Vagina (tissue), 2 donors: ENCODE measurements around the gene CD177. TPM values are rescaled to one million over a fixed set of nuclear protein-coding genes. Genes with fewer than 3 reads are reported as not detected.
"Not testable (repeated sequence)": the region's sequence is repeated elsewhere in the genome, so short reads cannot be mapped to it uniquely, and the experiment has no call there.

Source experiments
- DNase-seq, 2 donors: peaks; one replicate each; pipeline ENCODE4 v3.0.0-alpha.2; 2017; ENCODE audit errors: extremely low spot score in 2 of 2
- H3K27ac ChIP-seq: fragments of 200-600 bp; sonication (generic); one replicate; pipeline ENCODE4 v1.5.1; 2019
- H3K27me3 ChIP-seq: fragments of 200-600 bp; sonication (generic); one replicate; pipeline ENCODE4 v1.5.1; 2019
- H3K36me3 ChIP-seq, 2 donors: fragments of 200-600 bp; sonication (generic); one replicate each; pipeline ENCODE4 v1.5.1; 2017 to 2019
- H3K4me1 ChIP-seq: fragments of 200-600 bp; sonication (generic); one replicate; pipeline ENCODE4 v1.5.1; 2019
- H3K4me3 ChIP-seq, 2 donors: fragments of 200-600 bp; sonication (generic); 1 replicate in 1 of 2; 2 replicates in 1 of 2; pipeline ENCODE4 v1.5.1; 2016 to 2019
- H3K9me3 ChIP-seq: fragments of 200-600 bp; sonication (generic); one replicate; pipeline ENCODE4 v1.5.1; 2019
- POLR2A ChIP-seq, 2 donors: fragments of 450-650 bp; IDR thresholded peaks; one replicate each; pipeline ENCODE4 v1.6.1; 2017; ENCODE audit warnings: antibody characterized with exemption in 2 of 2, mild to moderate bottlenecking in 2 of 2, moderate library complexity in 2 of 2
- POLR2AphosphoS5 ChIP-seq, 2 donors: sonication (generic); formaldehyde crosslinking; IDR thresholded peaks; one replicate each; pipeline ENCODE4 v1.9.0; 2017; ENCODE audit warnings: antibody characterized with exemption in 2 of 2, mild to moderate bottlenecking in 2 of 2, low read depth in 1 of 2; ENCODE audit not compliant: insufficient read depth in 1 of 2
- intact Hi-C: fragments of 100-400 bp; cut with DNase I; formaldehyde crosslinking; loops from one replicate; pipeline ENCODE4 v1.15.1; 2023
- total RNA-seq: library from RNA; depleted of rRNA; stranded (reverse); fragments of >200 nt; gene quantifications from one replicate; pipeline ENCODE4 v1.2.3, GENCODE V29; 2016
- TF ChIP-seq, protein P1 (sequence below), 3 experiments: fragments of 450-650 bp in 2 of 3; fragments of 200-600 bp in 1 of 3; sonication (generic) in 1 of 3; IDR thresholded peaks; one replicate each; pipeline ENCODE4 v1.5.1; 2017 to 2019; ENCODE audit warnings: antibody characterized with exemption in 3 of 3, mild to moderate bottlenecking in 2 of 3, moderate library complexity in 2 of 3

The CD177 gene
- total RNA-seq, 1 donor from 2014 or later = not detected

DNA sequence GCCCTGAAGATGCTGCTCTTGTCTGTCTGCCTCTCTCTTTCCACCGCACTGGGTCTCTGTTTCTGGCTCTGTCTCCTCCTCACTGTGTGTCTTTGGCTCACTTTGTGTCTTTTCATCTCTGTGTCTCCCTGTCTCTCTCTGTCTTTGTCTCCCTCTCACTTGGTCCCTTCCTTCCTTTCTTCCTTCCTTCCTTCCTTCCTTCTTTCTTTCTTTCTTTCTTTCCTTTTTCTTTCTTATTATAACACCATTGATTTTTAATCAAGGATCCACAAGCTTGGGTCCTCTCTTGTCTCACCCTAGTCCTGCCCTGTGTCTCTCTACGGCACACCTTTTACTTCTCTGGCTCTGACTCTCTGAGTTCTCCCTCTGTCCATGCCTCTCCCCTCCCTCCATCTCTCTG is 14.3 kb downstream of the CD177 start:
- Histone ChIP-seq H3K4me3 (no peak overlapping the region), H3K36me3 (no peaks in the 10 kb centered on the region), H3K9me3 (no peaks in the 10 kb centered on the region), H3K27me3 (no peaks in the 10 kb centered on the region), H3K27ac (no peak overlapping the region), H3K4me1 (no peaks in the 10 kb centered on the region)
- TF ChIP-seq POLR2AphosphoS5 (IDR thresholded peaks at IDR 0.05; ENCODE audit: insufficient read depth in 1 of 2, low read depth in 1 of 2) (no peak), POLR2A (IDR thresholded peaks at IDR 0.05) (no peak)
- TF ChIP-seq, protein P1, sequence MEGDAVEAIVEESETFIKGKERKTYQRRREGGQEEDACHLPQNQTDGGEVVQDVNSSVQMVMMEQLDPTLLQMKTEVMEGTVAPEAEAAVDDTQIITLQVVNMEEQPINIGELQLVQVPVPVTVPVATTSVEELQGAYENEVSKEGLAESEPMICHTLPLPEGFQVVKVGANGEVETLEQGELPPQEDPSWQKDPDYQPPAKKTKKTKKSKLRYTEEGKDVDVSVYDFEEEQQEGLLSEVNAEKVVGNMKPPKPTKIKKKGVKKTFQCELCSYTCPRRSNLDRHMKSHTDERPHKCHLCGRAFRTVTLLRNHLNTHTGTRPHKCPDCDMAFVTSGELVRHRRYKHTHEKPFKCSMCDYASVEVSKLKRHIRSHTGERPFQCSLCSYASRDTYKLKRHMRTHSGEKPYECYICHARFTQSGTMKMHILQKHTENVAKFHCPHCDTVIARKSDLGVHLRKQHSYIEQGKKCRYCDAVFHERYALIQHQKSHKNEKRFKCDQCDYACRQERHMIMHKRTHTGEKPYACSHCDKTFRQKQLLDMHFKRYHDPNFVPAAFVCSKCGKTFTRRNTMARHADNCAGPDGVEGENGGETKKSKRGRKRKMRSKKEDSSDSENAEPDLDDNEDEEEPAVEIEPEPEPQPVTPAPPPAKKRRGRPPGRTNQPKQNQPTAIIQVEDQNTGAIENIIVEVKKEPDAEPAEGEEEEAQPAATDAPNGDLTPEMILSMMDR (IDR thresholded peaks at IDR 0.05) = no peak
- DNase-seq = no peak
- intact Hi-C loops = no loop called here

DNA sequence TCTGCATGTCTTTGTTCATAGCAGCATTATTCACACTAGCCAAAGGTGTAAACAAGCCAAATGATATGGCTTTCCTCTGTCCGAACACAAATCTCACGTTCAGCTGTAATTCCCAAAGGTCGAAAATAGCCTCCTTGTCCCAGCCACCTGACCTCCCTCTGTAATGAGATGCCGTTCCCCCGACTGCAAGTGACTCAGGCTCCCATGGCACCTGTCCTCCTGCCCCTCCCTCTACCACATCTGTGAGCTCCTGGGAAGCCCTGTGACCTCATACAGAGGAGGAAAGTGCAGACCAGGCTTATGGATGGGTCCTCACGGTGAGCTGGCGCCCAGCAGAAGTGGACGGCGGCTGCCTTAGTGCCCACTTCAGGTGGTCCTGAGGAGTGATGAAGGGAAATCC is 15.4 kb downstream of the CD177 start:
- intact Hi-C loops, H3K36me3 ChIP-seq, H3K4me3 ChIP-seq, DNase-seq, H3K27me3 ChIP-seq, H3K27ac ChIP-seq, H3K9me3 ChIP-seq, H3K4me1 ChIP-seq: not testable (repeated sequence)

DNA sequence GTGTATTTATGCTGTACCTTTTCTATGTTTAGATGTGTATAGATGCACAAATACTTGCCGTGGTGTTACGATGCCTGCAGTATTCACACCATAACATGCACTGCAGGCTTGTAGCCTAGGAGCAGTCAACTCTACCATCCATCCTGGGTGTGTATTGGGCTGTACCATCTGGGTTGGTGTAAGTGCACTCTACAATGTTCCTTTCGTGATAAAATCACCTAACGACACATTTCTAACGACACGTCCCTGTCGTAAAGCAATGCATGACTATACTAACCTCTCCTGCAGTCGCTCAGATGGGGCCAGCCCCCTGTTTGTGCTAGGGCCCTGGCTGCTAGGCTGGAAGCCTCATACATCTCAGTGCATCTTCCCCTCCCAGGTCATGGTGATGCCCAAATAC is 18.4 kb downstream of the CD177 start:
- TF ChIP-seq POLR2A (IDR thresholded peaks at IDR 0.05) = no peak
- TF ChIP-seq, protein P1 (IDR thresholded peaks at IDR 0.05) = no peak
- TF ChIP-seq POLR2AphosphoS5 (IDR thresholded peaks at IDR 0.05; ENCODE audit: insufficient read depth in 1 of 2, low read depth in 1 of 2) = no peak
- Histone ChIP-seq H3K4me3 (no peak overlapping the region), H3K27me3 (no peaks in the 10 kb centered on the region), H3K4me1 (no peaks in the 10 kb centered on the region), H3K9me3 (no peaks in the 10 kb centered on the region), H3K27ac (no peak overlapping the region), H3K36me3 (no peaks in the 10 kb centered on the region)
- intact Hi-C loops = no loop called here
- DNase-seq = no peak

DNA sequence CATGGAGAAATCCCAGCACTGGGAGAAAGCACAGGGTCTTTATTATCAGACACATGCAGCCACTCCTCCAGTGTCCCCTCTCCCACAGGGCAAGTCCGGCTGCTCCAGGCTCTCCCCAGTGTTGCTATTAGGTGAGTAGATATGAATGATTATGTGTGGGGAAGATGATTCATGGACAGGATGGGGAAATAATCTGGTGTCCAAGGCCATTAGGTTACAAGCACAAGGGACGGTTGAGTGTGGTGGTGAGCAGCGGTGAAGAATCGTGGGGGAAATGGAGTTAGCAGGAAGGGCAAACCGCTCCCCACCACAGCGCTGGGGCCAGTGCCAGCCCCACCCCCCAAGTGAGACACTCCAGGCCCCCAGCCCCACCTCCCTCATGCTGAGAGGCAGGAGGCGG is 19.0 kb downstream of the CD177 start:
- Histone ChIP-seq H3K4me3 (no peak overlapping the region), H3K27ac (no peak overlapping the region), H3K36me3 (no peaks in the 10 kb centered on the region), H3K27me3 (no peaks in the 10 kb centered on the region), H3K4me1 (no peaks in the 10 kb centered on the region), H3K9me3 (no peaks in the 10 kb centered on the region)
- intact Hi-C loops = no loop called here
- TF ChIP-seq POLR2A (IDR thresholded peaks at IDR 0.05) (no peak), POLR2AphosphoS5 (IDR thresholded peaks at IDR 0.05; ENCODE audit: insufficient read depth in 1 of 2, low read depth in 1 of 2) (no peak)
- TF ChIP-seq, protein P1 (IDR thresholded peaks at IDR 0.05) = no peak
- DNase-seq = no peak

DNA sequence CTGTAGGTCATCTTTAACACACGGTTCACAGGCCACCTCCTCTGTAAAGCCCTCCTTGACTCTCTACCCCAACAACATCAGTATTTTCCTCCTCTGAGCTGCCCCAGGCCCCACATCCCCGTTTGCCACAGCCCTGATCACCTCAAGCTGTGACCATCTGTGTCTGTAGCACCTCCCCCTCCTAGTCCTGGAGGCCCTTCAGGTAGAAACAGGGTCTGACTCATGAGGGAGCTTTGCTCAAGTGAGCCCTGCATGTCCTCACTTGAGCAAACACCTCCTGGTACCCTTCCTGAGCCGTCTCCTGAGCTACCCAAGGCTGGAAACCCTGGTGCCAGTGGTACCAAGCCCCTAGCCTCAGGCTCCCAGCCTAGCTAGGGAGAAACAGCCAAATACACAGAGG is 24.1 kb downstream of the CD177 start:
- H3K36me3 ChIP-seq, intact Hi-C loops, DNase-seq, H3K27ac ChIP-seq, H3K27me3 ChIP-seq, H3K9me3 ChIP-seq, H3K4me1 ChIP-seq, H3K4me3 ChIP-seq: not testable (repeated sequence)

DNA sequence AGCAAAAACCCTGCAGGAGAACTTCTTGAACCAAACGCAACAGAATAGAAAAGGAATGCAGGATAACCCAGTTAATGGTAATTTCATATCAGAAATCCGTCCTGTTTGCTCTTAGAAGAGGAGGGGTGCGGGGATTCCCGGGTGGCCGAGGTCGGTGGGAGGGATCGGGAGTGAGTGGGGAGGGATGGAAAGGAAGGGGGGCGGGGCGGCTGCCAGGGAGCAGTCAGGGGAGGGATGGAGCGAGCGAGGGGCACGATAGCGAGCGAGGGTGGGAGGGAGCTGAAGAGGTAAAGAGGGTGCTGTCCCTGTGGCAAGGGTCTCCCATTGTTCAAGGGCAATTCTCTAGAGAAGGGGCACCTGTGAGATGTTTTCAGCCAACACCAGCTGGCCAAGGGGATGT is 26.5 kb downstream of the CD177 start:
- Histone ChIP-seq H3K36me3 (no peaks in the 10 kb centered on the region), H3K4me1 (peaks cover 6% of the 10 kb centered on the region), H3K4me3 (no peak overlapping the region), H3K27ac (no peak overlapping the region), H3K9me3 (no peaks in the 10 kb centered on the region), H3K27me3 (no peaks in the 10 kb centered on the region)
- intact Hi-C loops = no loop called here
- no peak for DNase-seq
- TF ChIP-seq POLR2A (IDR thresholded peaks at IDR 0.05) = no peak
- TF ChIP-seq, protein P1 (IDR thresholded peaks at IDR 0.05) = no peak
- TF ChIP-seq POLR2AphosphoS5 (IDR thresholded peaks at IDR 0.05; ENCODE audit: insufficient read depth in 1 of 2, low read depth in 1 of 2) = no peak
